H7 (cell line): Measurements from ENCODE around the gene CCDC91. TPM values are rescaled to one million over a fixed set of nuclear protein-coding genes. Genes with fewer than 3 reads are reported as not detected.

ENCODE experiments used
- DNase-seq: peaks from one replicate; pipeline ENCODE4 v3.0.0; 2012
- H3K27me3 ChIP-seq: 2 replicates; pipeline ENCODE4 v1.6.0; 2011; ENCODE audit warnings: mild to moderate bottlenecking, low read length; ENCODE audit not compliant: control insufficient read depth, insufficient read depth
- H3K36me3 ChIP-seq: replicated peaks from 2 replicates; pipeline ENCODE4 v1.5.1; 2011; ENCODE audit warnings: low read length; ENCODE audit not compliant: control insufficient read depth, insufficient read depth
- H3K4me3 ChIP-seq: 2 replicates; pipeline ENCODE4 v1.5.1; 2011; ENCODE audit warnings: low read depth, mild to moderate bottlenecking, control low read depth, low read length, moderate library complexity; ENCODE audit not compliant: insufficient read depth
- total RNA-seq: library from RNA; depleted of rRNA; stranded (reverse); fragments of >200 nt; shearing (Covaris generic); gene quantifications from 2 replicates; pipeline ENCODE4 v1.2.3, GENCODE V29; 2014

The CCDC91 gene
- total RNA-seq, 1 experiment from 2014 or later = 11.5 TPM

- no peaks in the 10 kb centered on the region for H3K27me3 ChIP-seq
- H3K36me3 ChIP-seq = no peaks in the 10 kb centered on the region
- H3K4me3 ChIP-seq = no peak overlapping the region
- DNase-seq = no peak
Observed at GRCh38 chr12:28569698-28570411, 379.6 kb downstream of the CCDC91 start.

GRCh38 chr12:28570811-28571210, 380.6 kb downstream of the CCDC91 start:
- Histone ChIP-seq H3K4me3 (no peak overlapping the region), H3K36me3 (no peaks in the 10 kb centered on the region), H3K27me3 (no peaks in the 10 kb centered on the region)
- DNase-seq = no peak

- DNase-seq = no peak
- H3K27me3 ChIP-seq = no peaks in the 10 kb centered on the region
- no peak overlapping the region for H3K4me3 ChIP-seq
- no peaks in the 10 kb centered on the region for H3K36me3 ChIP-seq
Observed at GRCh38 chr12:28574746-28575592, 384.7 kb downstream of the CCDC91 start.

- DNase-seq = no peak
- Histone ChIP-seq H3K36me3 (no peaks in the 10 kb centered on the region), H3K27me3 (no peaks in the 10 kb centered on the region), H3K4me3 (no peak overlapping the region)
Observed at GRCh38 chr12:28575593-28576205, 385.4 kb downstream of the CCDC91 start.

- no peaks in the 10 kb centered on the region for H3K36me3 ChIP-seq
- H3K4me3 ChIP-seq = no peak overlapping the region
- no peaks in the 10 kb centered on the region for H3K27me3 ChIP-seq
- no peak for DNase-seq
Observed at GRCh38 chr12:28578361-28578760, 388.1 kb downstream of the CCDC91 start.

GRCh38 chr12:28578833-28579252, 388.6 kb downstream of the CCDC91 start:
- Histone ChIP-seq H3K4me3 (no peak overlapping the region), H3K36me3 (no peaks in the 10 kb centered on the region), H3K27me3 (no peaks in the 10 kb centered on the region)
- no peak for DNase-seq

GRCh38 chr12:28582672-28583376, 392.6 kb downstream of the CCDC91 start:
- DNase-seq = no peak
- Histone ChIP-seq H3K36me3 (no peaks in the 10 kb centered on the region), H3K27me3 (no peaks in the 10 kb centered on the region), H3K4me3 (no peak overlapping the region)

GRCh38 chr12:28583701-28584261, 393.5 kb downstream of the CCDC91 start:
- H3K27me3 ChIP-seq = no peaks in the 10 kb centered on the region
- no peaks in the 10 kb centered on the region for H3K36me3 ChIP-seq
- no peak overlapping the region for H3K4me3 ChIP-seq
- peak; percentile 1 for DNase-seq

GRCh38 chr12:28585146-28585545, 394.9 kb downstream of the CCDC91 start:
- Histone ChIP-seq H3K4me3 (no peak overlapping the region), H3K36me3 (no peaks in the 10 kb centered on the region), H3K27me3 (no peaks in the 10 kb centered on the region)
- no peak for DNase-seq

- no peak overlapping the region for H3K4me3 ChIP-seq
Observed at GRCh38 chr12:28586481-28586880, 396.2 kb downstream of the CCDC91 start.

GRCh38 chr12:28591831-28592230, 401.6 kb downstream of the CCDC91 start:
- Histone ChIP-seq H3K27me3 (no peaks in the 10 kb centered on the region), H3K36me3 (no peaks in the 10 kb centered on the region), H3K4me3 (no peak overlapping the region)
- no peak for DNase-seq

More at GRCh38 chr12:28586481-28586880, 396.2 kb downstream of the CCDC91 start:
- DNase-seq = no peak
- Histone ChIP-seq H3K27me3 (no peaks in the 10 kb centered on the region), H3K36me3 (no peaks in the 10 kb centered on the region)
